ENCODE data around the gene IRF2BPL.

DNA sequence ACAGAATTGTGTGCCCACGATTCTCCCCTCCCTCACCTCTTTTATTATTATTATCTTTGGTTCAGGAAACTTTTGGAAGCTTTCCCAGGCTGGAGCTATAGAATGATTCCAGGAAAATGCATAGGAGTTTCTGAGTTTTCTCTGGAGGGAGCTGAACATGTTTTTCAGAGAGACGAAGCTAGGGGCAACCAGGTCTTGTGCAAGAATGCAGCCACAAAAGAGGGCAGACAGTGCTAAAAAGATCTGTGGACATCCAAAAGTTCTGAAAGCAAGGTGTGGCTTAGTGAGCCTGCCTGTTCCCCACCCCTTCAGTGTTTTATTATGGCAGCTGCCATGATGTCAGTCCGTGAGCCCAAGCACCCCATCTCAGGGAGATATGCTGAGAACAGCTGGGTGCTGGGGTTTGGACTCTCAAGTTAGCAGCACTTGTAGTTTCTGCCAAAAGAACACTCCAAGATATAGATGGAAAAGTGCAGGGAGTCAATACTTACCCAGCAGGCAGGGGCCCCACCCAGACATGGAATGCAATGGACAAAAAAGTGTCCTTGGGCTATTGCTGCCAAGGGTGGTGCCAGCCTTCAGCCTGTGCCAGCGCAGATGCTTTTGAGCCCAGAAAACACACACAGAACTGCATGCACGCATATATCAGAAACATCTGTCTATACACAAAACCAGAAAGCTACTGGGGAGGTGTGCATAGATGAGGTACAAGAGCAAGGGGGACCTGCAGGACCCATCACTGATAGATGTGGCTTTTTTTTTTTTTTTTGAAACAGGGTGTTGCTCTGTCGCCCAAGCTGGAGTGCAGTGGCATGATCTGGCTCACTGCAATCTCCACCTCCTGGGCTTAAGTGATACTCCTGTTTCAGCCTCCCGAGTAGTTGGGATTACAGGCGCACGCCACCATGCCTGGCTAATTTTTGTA is 17.0 kb upstream of the IRF2BPL start:
- no peak for TF ChIP-seq POLR2A (IDR thresholded peaks at IDR 0.05; ENCODE audit: low read length)
- no peak for TF ChIP-seq GATA1 (IDR thresholded peaks at IDR 0.05; ENCODE audit: low read depth, low read length)

Measured in erythroblast (primary cell).